ENCODE data around the gene DMXL1.

The DMXL1 gene

GRCh38 chr5:119268387-119269060 is 197.6 kb downstream of the DMXL1 start:
- in situ Hi-C loops (cut with MboI; ENCODE audit: low sequenced_read_pairs): no loop called here

GRCh38 chr5:119269061-119269944 is 198.4 kb downstream of the DMXL1 start:
- in situ Hi-C loops (cut with MboI; ENCODE audit: low sequenced_read_pairs): no loop called here

GRCh38 chr5:119270121-119270565 is 199.3 kb downstream of the DMXL1 start:
- in situ Hi-C loops (cut with MboI; ENCODE audit: low sequenced_read_pairs): no loop called here

GRCh38 chr5:119270960-119271757 is 200.3 kb downstream of the DMXL1 start:
- in situ Hi-C loops (cut with MboI; ENCODE audit: low sequenced_read_pairs): no loop called here

- in situ Hi-C loops (cut with MboI; ENCODE audit: low sequenced_read_pairs): no loop called here
Measured at GRCh38 chr5:119271758-119272730, 201.2 kb downstream of the DMXL1 start.

- in situ Hi-C loops (cut with MboI; ENCODE audit: low sequenced_read_pairs): no loop called here
Measured at GRCh38 chr5:119273391-119273839, 202.5 kb downstream of the DMXL1 start.

- in situ Hi-C loops (cut with MboI; ENCODE audit: low sequenced_read_pairs): no loop called here
Measured at GRCh38 chr5:119274030-119274766, 203.3 kb downstream of the DMXL1 start.

- in situ Hi-C loops (cut with MboI; ENCODE audit: low sequenced_read_pairs): no loop called here
Measured at GRCh38 chr5:119274767-119275130, 203.9 kb downstream of the DMXL1 start.

GRCh38 chr5:119275146-119275545 is 204.3 kb downstream of the DMXL1 start:
- in situ Hi-C loops (cut with MboI; ENCODE audit: low sequenced_read_pairs): no loop called here

- in situ Hi-C loops (cut with MboI; ENCODE audit: low sequenced_read_pairs): no loop called here
Measured at GRCh38 chr5:119275601-119276173, 204.8 kb downstream of the DMXL1 start.

- in situ Hi-C loops (cut with MboI; ENCODE audit: low sequenced_read_pairs): no loop called here
Measured at GRCh38 chr5:119276978-119277377, 206.1 kb downstream of the DMXL1 start.

GRCh38 chr5:119279093-119279492 is 208.2 kb downstream of the DMXL1 start:
- in situ Hi-C loops (cut with MboI; ENCODE audit: low sequenced_read_pairs): no loop called here

- in situ Hi-C loops (cut with MboI; ENCODE audit: low sequenced_read_pairs): no loop called here
Measured at GRCh38 chr5:119280380-119280779, 209.5 kb downstream of the DMXL1 start.

- in situ Hi-C loops (cut with MboI; ENCODE audit: low sequenced_read_pairs): no loop called here
Measured at GRCh38 chr5:119282628-119283027, 211.7 kb downstream of the DMXL1 start.

- in situ Hi-C loops (cut with MboI; ENCODE audit: low sequenced_read_pairs): no loop called here
Measured at GRCh38 chr5:119284031-119284430, 213.1 kb downstream of the DMXL1 start.

- in situ Hi-C loops (cut with MboI; ENCODE audit: low sequenced_read_pairs): no loop called here
Measured at GRCh38 chr5:119285070-119285916, 214.4 kb downstream of the DMXL1 start.

GRCh38 chr5:119286511-119287488 is 215.9 kb downstream of the DMXL1 start:
- in situ Hi-C loops (cut with MboI; ENCODE audit: low sequenced_read_pairs): no loop called here
